SU-DHL-6 (cell line): ENCODE data around the gene ACACB.
A peak's percentile ranks its signal among the peaks of the same experiment; 100 is the strongest.

Source experiments
- CTCF ChIP-seq: fragments of 200-600 bp; sonication (generic); IDR thresholded peaks from one replicate; pipeline ENCODE4 v1.5.1; 2017; ENCODE audit warnings: antibody characterized with exemption, mild to moderate bottlenecking, low read length, moderate library complexity; ENCODE audit not compliant: insufficient read depth, poor library complexity, severe bottlenecking
- EZH2phosphoT487 ChIP-seq: fragments of 200-600 bp; sonication (generic), shearing (Covaris generic); conservative IDR thresholded peaks from 2 replicates; pipeline ENCODE4 v1.6.1; 2018; ENCODE audit warnings: mild to moderate bottlenecking, antibody characterized with exemption, low read length, moderate library complexity, mixed read lengths

- TF ChIP-seq CTCF (peak; percentile 14), EZH2phosphoT487 (no peak)
These were observed 18.0 kb downstream of the ACACB start for GRCh38 chr12:109134186-109134917.
